Measurements from ENCODE around the gene CLMN. TPM values are rescaled to one million over a fixed set of nuclear protein-coding genes. Genes with fewer than 3 reads are reported as not detected.

Gene CLMN
- total RNA-seq, 1 experiment from 2014 or later = 111 TPM

- Mint-ChIP-seq H3K4me3 (ENCODE audit: low read depth, unreplicated experiment) (no peak overlapping the region), H3K36me3 (ENCODE audit: insufficient read depth, unreplicated experiment) (peaks cover 30% of the 10 kb centered on the region), H3K27ac (ENCODE audit: unreplicated experiment) (no peak overlapping the region), H3K4me1 (ENCODE audit: low read depth, unreplicated experiment) (peaks cover 15% of the 10 kb centered on the region), H3K27me3 (ENCODE audit: unreplicated experiment) (no peaks in the 10 kb centered on the region), H3K9me3 (ENCODE audit: low read depth, unreplicated experiment) (peaks cover 6% of the 10 kb centered on the region)
- intact Hi-C loops (cut with micrococcal nuclease; ENCODE audit: unreplicated experiment) = no loop called here
- TF ChIP-seq, protein P1, sequence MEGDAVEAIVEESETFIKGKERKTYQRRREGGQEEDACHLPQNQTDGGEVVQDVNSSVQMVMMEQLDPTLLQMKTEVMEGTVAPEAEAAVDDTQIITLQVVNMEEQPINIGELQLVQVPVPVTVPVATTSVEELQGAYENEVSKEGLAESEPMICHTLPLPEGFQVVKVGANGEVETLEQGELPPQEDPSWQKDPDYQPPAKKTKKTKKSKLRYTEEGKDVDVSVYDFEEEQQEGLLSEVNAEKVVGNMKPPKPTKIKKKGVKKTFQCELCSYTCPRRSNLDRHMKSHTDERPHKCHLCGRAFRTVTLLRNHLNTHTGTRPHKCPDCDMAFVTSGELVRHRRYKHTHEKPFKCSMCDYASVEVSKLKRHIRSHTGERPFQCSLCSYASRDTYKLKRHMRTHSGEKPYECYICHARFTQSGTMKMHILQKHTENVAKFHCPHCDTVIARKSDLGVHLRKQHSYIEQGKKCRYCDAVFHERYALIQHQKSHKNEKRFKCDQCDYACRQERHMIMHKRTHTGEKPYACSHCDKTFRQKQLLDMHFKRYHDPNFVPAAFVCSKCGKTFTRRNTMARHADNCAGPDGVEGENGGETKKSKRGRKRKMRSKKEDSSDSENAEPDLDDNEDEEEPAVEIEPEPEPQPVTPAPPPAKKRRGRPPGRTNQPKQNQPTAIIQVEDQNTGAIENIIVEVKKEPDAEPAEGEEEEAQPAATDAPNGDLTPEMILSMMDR (IDR thresholded peaks at IDR 0.05; ENCODE audit: unreplicated experiment) = no peak
- BruUV-seq (replicated peaks) = no TSS peak
- CTCF ChIA-PET = no interaction called here
- no peak for DNase-seq
Observed at GRCh38 chr14:95200404-95200803, 119.3 kb downstream of the CLMN start.

- H3K4me1 Mint-ChIP-seq (ENCODE audit: low read depth, unreplicated experiment) = peaks cover 15% of the 10 kb centered on the region
- H3K27ac Mint-ChIP-seq (ENCODE audit: unreplicated experiment) = peak overlapping the region; percentile 78
- H3K27me3 Mint-ChIP-seq (ENCODE audit: unreplicated experiment) = no peaks in the 10 kb centered on the region
- no peak overlapping the region for H3K4me3 Mint-ChIP-seq (ENCODE audit: low read depth, unreplicated experiment)
- CTCF ChIA-PET = no interaction called here
- no TSS peak for BruUV-seq (replicated peaks)
- TF ChIP-seq, protein P1 (IDR thresholded peaks at IDR 0.05; ENCODE audit: unreplicated experiment) = no peak
- DNase-seq = no peak
- intact Hi-C loops (cut with micrococcal nuclease; ENCODE audit: unreplicated experiment) = loop anchor here (5.0 to 10.0 kb wide), 2 partner anchors 48 to 115 kb away; partner anchors contain the start of gene CLMN
- peaks cover 31% of the 10 kb centered on the region for H3K36me3 Mint-ChIP-seq (ENCODE audit: insufficient read depth, unreplicated experiment)
- no peaks in the 10 kb centered on the region for H3K9me3 Mint-ChIP-seq (ENCODE audit: low read depth, unreplicated experiment)
Observed at GRCh38 chr14:95199298-95199983, 120.3 kb downstream of the CLMN start.

GRCh38 chr14:95198320-95198719, 121.4 kb downstream of the CLMN start:
- H3K36me3 Mint-ChIP-seq (ENCODE audit: insufficient read depth, unreplicated experiment) = peaks cover 28% of the 10 kb centered on the region
- no peaks in the 10 kb centered on the region for H3K27me3 Mint-ChIP-seq (ENCODE audit: unreplicated experiment)
- no peak for DNase-seq
- peaks cover 15% of the 10 kb centered on the region for H3K4me1 Mint-ChIP-seq (ENCODE audit: low read depth, unreplicated experiment)
- TF ChIP-seq, protein P1 (IDR thresholded peaks at IDR 0.05; ENCODE audit: unreplicated experiment) = no peak
- H3K4me3 Mint-ChIP-seq (ENCODE audit: low read depth, unreplicated experiment) = no peak overlapping the region
- no peak overlapping the region for H3K27ac Mint-ChIP-seq (ENCODE audit: unreplicated experiment)
- CTCF ChIA-PET = interaction anchor here (1.0 to 1.5 kb wide), 3 partner anchors 11 to 234 kb away, joined by 3 to 5 read pairs (median 4); no protein-coding TSS in a partner anchor
- no TSS peak for BruUV-seq (replicated peaks)
- intact Hi-C loops (cut with micrococcal nuclease; ENCODE audit: unreplicated experiment) = loop anchor here (5.0 to 10.0 kb wide), 2 partner anchors 49 to 116 kb away; partner anchors contain the start of gene CLMN
- H3K9me3 Mint-ChIP-seq (ENCODE audit: low read depth, unreplicated experiment) = no peaks in the 10 kb centered on the region

GRCh38 chr14:95197551-95197950, 122.2 kb downstream of the CLMN start:
- peak; percentile 75 for DNase-seq
- TF ChIP-seq, protein P1 (IDR thresholded peaks at IDR 0.05; ENCODE audit: unreplicated experiment) = no peak
- peak overlapping the region; percentile 12 for H3K27ac Mint-ChIP-seq (ENCODE audit: unreplicated experiment)
- H3K9me3 Mint-ChIP-seq (ENCODE audit: low read depth, unreplicated experiment) = no peaks in the 10 kb centered on the region
- H3K4me3 Mint-ChIP-seq (ENCODE audit: low read depth, unreplicated experiment) = peak overlapping the region; percentile 11
- H3K36me3 Mint-ChIP-seq (ENCODE audit: insufficient read depth, unreplicated experiment) = peaks cover 25% of the 10 kb centered on the region
- H3K27me3 Mint-ChIP-seq (ENCODE audit: unreplicated experiment) = no peaks in the 10 kb centered on the region
- intact Hi-C loops (cut with micrococcal nuclease; ENCODE audit: unreplicated experiment) = loop anchor here (5.0 to 10.0 kb wide), 2 partner anchors 50 to 117 kb away; partner anchors contain the start of gene CLMN
- BruUV-seq (replicated peaks) = no TSS peak
- CTCF ChIA-PET = interaction anchor here (0.7 to 1.5 kb wide), 4 partner anchors 12 to 255 kb away, joined by 3 to 5 read pairs (median 4); no protein-coding TSS in a partner anchor
- H3K4me1 Mint-ChIP-seq (ENCODE audit: low read depth, unreplicated experiment) = peaks cover 15% of the 10 kb centered on the region

All from Calu3 (cell line).